ENCODE measurements around the gene ADAMTS17. TPM values are rescaled to one million over a fixed set of nuclear protein-coding genes. Genes with fewer than 3 reads are reported as not detected.

Gene ADAMTS17
- total RNA-seq, 1 donor from 2014 or later = under 0.01 TPM

DNA sequence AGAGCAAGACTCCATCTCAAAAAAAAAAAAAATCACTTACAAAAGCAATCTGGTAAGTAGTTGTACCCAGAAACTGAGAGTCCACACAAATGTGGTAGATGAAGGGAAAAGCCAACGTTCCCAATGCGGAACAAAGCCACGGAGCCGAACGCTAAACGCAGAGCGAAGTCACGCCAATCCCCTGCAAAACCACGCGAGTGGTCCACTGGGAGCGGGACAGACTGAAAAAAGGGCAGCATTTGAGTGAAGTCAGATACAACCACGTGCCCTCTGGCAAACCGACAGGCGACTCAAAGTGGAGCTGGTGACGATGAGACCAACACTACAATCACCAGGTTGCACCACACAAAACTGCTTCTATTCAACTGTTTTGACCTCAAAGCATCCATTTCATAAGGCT lies 362.4 kb downstream of the ADAMTS17 start:
- DNase-seq (ENCODE audit: low read depth in 2 of 2) = no peak

GRCh38 chr15:99978426-99978825 lies 363.3 kb downstream of the ADAMTS17 start:
- DNase-seq (ENCODE audit: low read depth in 2 of 2) = no peak

DNA sequence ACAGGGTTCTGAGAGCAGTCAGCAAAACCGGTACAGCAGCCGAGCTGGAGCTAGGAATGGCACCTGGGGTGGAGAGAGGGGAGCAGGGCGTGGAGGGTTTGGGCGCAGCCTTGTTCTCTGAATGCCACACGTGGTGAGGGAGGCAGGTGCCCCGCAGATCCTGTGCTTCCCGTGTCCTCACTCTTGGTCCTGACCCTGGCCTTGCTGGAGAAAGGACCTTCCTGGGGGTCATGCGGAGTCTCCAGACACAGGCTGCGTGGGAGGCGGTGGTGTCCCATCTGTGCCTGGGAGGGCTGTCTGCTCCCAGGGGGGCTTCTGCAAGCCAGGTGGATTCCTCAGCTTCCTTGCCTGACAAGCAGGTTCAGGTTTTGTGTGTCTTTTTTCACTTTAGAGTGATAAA lies 363.8 kb downstream of the ADAMTS17 start:
- no peak for DNase-seq (ENCODE audit: low read depth in 2 of 2)

- DNase-seq (ENCODE audit: low read depth in 2 of 2) = no peak
Measured at GRCh38 chr15:99976811-99977271, 364.9 kb downstream of the ADAMTS17 start.

GRCh38 chr15:99976000-99976399 lies 365.8 kb downstream of the ADAMTS17 start:
- no peak for DNase-seq (ENCODE audit: low read depth in 2 of 2)

GRCh38 chr15:99974246-99974645 lies 367.5 kb downstream of the ADAMTS17 start:
- DNase-seq (ENCODE audit: low read depth in 2 of 2) = no peak

GRCh38 chr15:99973351-99973750 lies 368.4 kb downstream of the ADAMTS17 start:
- DNase-seq (ENCODE audit: low read depth in 2 of 2) = no peak

DNA sequence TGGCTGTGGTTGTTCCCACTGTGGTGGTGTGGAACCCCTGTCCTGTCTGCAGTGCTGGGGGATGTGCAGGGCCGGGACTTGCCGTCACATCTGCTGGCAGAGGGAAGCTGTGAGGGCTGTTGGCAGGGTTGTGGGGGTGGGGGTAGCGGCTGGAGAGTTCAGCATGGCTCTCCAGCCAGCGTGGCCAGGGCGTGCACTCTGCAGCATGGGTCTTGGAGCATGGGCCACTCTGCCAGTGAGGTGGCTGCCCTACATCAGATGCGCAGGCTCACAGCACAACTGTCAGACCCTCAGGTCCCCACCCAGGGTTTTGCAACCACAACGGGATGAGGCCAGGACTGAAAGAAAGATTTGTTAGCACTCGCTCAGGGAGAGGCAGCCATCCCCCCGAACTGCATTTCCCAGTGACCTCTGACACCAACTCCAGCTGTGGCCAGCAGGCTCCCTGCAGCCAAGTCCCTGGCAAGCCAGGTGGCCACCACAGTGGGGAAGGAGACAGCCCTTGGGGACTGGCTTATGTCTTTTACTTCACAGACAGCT lies 370.8 kb downstream of the ADAMTS17 start:
- DNase-seq (ENCODE audit: low read depth in 2 of 2) = no peak

- no peak for DNase-seq (ENCODE audit: low read depth in 2 of 2)
Measured at GRCh38 chr15:99969261-99969920, 372.4 kb downstream of the ADAMTS17 start.

DNA sequence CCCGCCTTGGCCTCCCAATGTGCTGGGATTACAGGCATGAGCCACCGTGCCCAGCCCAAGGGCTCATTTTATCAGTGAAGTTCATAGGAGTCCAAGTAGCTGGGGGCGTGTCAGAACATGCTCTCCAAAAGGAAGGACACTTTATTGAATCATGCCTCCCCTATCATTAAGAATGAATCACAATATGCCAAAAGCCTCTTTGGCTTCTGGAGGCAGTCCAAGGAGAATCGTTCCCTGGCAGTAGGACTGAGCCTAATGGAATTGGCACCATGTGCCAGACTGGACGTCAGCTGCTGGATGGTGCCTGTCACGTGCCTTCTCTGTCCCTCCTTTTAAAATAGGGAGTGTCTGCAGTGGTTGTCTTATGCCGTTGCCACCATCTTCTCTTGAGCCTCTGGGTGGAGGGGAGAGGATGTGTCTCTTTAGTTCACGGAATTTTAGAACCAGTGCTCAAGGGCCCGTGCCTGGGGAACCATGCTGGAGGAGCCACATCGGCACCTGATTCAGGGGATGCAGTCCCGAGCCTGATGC lies 373.9 kb downstream of the ADAMTS17 start:
- no peak for DNase-seq (ENCODE audit: low read depth in 2 of 2)

DNA sequence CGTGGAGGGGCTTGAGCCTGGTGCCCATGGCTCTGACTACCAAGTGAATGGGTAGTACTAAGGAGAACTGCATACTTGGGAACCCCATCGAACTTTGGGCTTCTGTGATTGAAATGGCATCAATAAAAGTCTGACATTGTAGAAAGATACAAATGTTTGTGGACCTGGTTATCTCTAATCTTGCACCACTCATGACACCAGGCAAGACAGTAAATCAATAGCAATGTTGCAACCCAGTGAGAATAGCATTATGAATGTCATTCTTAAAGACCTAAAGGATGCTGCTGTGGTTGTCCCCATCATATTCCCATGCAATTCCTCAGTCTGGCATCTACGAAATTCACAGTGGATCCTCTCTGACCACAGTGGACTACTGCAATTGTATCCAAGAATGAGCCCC lies 375.0 kb downstream of the ADAMTS17 start:
- no peak for DNase-seq (ENCODE audit: low read depth in 2 of 2)

DNA sequence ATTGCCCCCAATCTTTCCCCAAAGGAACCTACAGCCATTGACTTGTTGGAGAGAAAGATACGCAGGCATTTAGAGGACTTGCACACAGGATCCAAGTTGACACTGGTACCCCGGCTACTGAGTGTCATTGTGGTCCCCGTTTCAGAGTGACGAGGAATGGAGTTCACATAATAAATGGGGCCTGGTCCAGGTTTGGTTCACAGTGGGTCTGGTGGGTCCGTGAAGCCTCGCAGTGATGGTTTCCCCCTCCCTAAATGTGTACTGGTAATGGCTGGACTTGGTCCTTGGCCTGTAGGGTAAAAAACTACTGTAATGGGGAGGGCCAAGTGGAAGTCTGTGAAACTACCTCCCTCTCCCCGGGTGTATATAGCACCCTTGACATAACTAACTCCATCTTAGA lies 376.4 kb downstream of the ADAMTS17 start:
- no peak for DNase-seq (ENCODE audit: low read depth in 2 of 2)

- no peak for DNase-seq (ENCODE audit: low read depth in 2 of 2)
Measured at GRCh38 chr15:99963976-99964375, 377.8 kb downstream of the ADAMTS17 start.

- no peak for DNase-seq (ENCODE audit: low read depth in 2 of 2)
Measured at GRCh38 chr15:99963096-99963825, 378.5 kb downstream of the ADAMTS17 start.

- no peak for DNase-seq (ENCODE audit: low read depth in 2 of 2)
Measured at GRCh38 chr15:99962006-99962561, 379.7 kb downstream of the ADAMTS17 start.

GRCh38 chr15:99961011-99961441 lies 380.7 kb downstream of the ADAMTS17 start:
- DNase-seq (ENCODE audit: low read depth in 2 of 2) = no peak

GRCh38 chr15:99959326-99959725 lies 382.4 kb downstream of the ADAMTS17 start:
- DNase-seq (ENCODE audit: low read depth in 2 of 2) = no peak

DNA sequence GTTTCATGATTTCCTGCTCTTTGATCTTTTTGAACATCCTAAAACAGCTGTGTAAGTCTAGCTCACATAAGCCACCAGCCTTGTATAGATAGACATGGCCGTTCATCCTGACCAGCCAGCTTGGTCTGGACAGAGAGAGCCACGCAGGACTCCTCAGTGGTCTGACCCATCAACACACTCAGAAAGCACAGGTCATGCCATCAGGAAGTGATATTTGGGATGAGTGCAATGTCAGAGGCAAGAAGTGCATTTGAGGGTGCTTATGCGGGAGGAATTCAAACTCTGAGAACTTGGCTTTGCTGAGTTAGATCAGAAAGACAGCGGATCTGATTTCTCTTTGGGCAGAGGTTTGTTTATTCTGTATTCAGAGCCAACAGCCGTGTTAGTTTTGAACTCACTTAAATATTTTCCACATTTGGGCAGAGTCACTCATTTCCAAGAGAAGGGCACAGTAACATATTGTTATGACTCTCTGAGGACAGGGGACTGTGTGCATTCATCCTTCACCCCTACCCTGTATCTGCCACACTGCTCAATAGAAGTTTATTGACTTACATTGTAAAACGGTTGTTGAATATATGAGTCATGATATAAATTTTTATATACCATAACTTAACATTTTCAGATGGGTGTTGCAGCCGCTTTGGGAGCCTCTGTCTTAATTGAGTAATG lies 383.2 kb downstream of the ADAMTS17 start:
- no peak for DNase-seq (ENCODE audit: low read depth in 2 of 2)

DNA sequence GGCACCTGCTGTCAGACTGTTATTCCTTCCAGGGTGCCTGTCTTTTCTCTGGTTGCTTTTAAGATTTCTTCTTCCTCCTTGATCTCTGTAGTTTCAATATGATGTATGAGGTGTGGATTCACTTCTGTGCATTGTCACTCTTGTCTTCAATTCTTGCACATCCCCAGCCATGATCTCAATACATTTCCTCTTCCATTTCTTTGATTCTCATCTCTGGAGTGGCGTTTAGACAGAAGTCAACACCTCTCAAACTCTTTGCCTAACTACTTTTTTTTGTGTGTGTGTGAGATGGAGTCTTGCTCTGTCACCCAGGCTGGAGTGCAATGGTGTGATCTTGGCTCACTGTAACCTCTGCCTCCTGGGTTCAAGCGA lies 384.1 kb downstream of the ADAMTS17 start:
- no peak for DNase-seq (ENCODE audit: low read depth in 2 of 2)

DNA sequence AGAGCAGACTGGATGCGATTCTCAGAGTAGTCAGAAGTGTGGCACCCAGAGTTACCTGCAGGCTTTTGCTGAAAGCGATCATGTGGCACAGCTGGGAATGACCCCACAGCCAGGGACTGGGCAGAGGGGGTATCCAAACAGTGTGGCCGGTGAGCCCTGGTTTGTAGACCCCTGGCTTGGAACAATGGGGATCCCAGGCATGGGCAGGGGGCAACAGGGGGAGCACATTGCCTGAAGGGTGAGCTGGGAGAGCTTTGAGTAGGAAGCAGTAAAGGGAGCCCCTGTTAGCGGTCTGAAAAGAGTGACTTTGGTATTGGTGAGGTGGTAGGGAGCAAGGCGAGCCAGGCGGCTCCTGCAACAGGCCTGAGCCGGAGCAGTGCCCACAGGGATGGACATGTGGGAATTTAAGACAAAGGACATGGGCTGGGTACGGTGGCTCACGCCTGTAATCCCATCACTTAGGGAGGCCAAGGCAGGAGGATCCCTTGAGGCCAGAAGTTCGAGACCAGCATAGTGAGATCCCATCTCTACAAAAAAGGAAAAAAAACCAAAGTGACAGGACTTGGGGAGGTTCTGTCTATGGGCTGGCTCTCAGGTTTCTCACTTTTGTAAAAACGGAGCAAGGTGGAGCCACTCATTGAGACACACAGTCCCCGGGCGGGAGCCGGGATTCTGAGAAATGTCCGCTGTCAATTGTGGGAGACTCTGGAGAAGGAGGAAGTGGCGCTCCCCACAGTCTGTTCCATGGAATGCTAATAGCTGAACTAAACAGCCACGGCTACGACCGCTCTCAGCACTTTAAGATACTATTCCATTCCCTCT lies 384.7 kb downstream of the ADAMTS17 start:
- no peak for DNase-seq (ENCODE audit: low read depth in 2 of 2)
